ENCODE results near the gene SPO11.

SPO11 gene

GRCh38 chr20:57378646-57379262 is 49.2 kb downstream of the SPO11 start:
- no peak for DNase-seq
- Histone ChIP-seq H3K9ac (ENCODE audit: low read length) (no peak overlapping the region), H2AK5ac (ENCODE audit: low read length) (no peak overlapping the region), H2BK120ac (ENCODE audit: low read depth, low read length) (no peak overlapping the region), H3K79me1 (ENCODE audit: low read length) (no peaks in the 10 kb centered on the region), H2BK5ac (ENCODE audit: low read length) (no peak overlapping the region), H2BK15ac (replicated peaks; ENCODE audit: low read depth) (no peak overlapping the region), H3K27ac (ENCODE audit: low read depth, low read length) (no peak overlapping the region), H3K4ac (ENCODE audit: low read depth, low read length) (no peak overlapping the region), H3K23ac (ENCODE audit: low read length) (no peak overlapping the region), H3K4me2 (ENCODE audit: low read length) (no peak overlapping the region), H3K4me1 (ENCODE audit: control insufficient read depth, low read depth, low read length) (no peaks in the 10 kb centered on the region), H4K5ac (ENCODE audit: low read length) (no peak overlapping the region), H3K36me3 (ENCODE audit: control insufficient read depth, insufficient read depth, low read length) (peaks cover 20% of the 10 kb centered on the region), H3K27me3 (ENCODE audit: insufficient read depth, low read length, poor library complexity) (no peaks in the 10 kb centered on the region), H4K8ac (ENCODE audit: low read depth, low read length) (no peak overlapping the region), H3K4me3 (ENCODE audit: low read length) (no peak overlapping the region), H3K18ac (ENCODE audit: low read length) (no peak overlapping the region), H3K79me2 (ENCODE audit: control insufficient read depth, insufficient read depth, low read length) (no peaks in the 10 kb centered on the region), H3K56ac (ENCODE audit: low read length) (no peak overlapping the region)
- WGBS (ENCODE audit: extremely low coverage, insufficient coverage, low lambda C conversion rate) = no CpG with 5 or more reads among the region's 4 CpGs

GRCh38 chr20:57379263-57379647 is 49.7 kb downstream of the SPO11 start:
- peaks cover 18% of the 10 kb centered on the region for H3K36me3 ChIP-seq (ENCODE audit: control insufficient read depth, insufficient read depth, low read length)
- H3K23ac ChIP-seq (ENCODE audit: low read length) = no peak overlapping the region
- H3K9ac ChIP-seq (ENCODE audit: low read length) = no peak overlapping the region
- H3K4me3 ChIP-seq (ENCODE audit: low read length) = no peak overlapping the region
- H3K4me2 ChIP-seq (ENCODE audit: low read length) = no peak overlapping the region
- DNase-seq = no peak
- H2BK15ac ChIP-seq (replicated peaks; ENCODE audit: low read depth) = no peak overlapping the region
- no peak overlapping the region for H3K56ac ChIP-seq (ENCODE audit: low read length)
- H2BK120ac ChIP-seq (ENCODE audit: low read depth, low read length) = no peak overlapping the region
- no peak overlapping the region for H3K4ac ChIP-seq (ENCODE audit: low read depth, low read length)
- H3K79me1 ChIP-seq (ENCODE audit: low read length) = no peaks in the 10 kb centered on the region
- H3K18ac ChIP-seq (ENCODE audit: low read length) = no peak overlapping the region
- no peak overlapping the region for H2AK5ac ChIP-seq (ENCODE audit: low read length)
- no peak overlapping the region for H3K27ac ChIP-seq (ENCODE audit: low read depth, low read length)
- no peak overlapping the region for H4K8ac ChIP-seq (ENCODE audit: low read depth, low read length)
- WGBS (ENCODE audit: extremely low coverage, insufficient coverage, low lambda C conversion rate) = no CpG with 5 or more reads among the region's 5 CpGs
- no peaks in the 10 kb centered on the region for H3K79me2 ChIP-seq (ENCODE audit: control insufficient read depth, insufficient read depth, low read length)
- H3K4me1 ChIP-seq (ENCODE audit: control insufficient read depth, low read depth, low read length) = no peaks in the 10 kb centered on the region
- H3K27me3 ChIP-seq (ENCODE audit: insufficient read depth, low read length, poor library complexity) = no peaks in the 10 kb centered on the region
- no peak overlapping the region for H2BK5ac ChIP-seq (ENCODE audit: low read length)
- no peak overlapping the region for H4K5ac ChIP-seq (ENCODE audit: low read length)

DNA sequence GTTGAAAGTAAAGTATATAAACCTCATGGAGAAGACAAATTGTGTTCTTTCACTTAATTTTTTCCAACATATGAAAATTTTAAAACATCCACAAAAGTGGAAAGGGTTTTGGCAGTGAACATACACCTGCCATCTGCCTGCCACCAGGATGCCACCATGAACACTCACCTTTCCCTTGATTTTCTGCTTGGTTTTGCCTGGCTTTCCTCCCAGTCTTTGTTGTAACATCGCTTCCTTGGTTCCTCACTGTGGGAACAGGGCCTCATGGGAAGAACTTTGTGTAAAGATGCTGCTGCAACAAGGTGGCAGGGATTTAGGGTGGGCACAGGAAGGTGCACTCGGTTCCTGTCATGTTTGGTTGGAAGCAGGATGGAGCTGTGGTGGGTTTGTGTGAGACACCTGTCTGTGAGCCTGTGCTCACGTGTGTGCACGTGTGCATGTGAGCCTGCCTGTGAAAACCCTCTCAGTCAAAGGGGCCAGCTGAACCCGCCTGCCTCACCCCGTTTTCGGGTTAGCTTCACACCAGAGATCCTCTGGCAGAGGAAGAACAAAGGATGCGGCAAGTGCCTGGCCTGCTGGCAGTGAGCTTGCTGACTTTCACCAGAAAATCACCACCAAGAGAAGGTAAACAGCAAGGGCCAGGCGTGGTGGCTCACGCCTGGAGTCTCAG is 50.6 kb downstream of the SPO11 start:
- Histone ChIP-seq H3K9ac (ENCODE audit: low read length) (no peak overlapping the region), H4K5ac (ENCODE audit: low read length) (no peak overlapping the region), H3K56ac (ENCODE audit: low read length) (no peak overlapping the region), H3K27ac (ENCODE audit: low read depth, low read length) (no peak overlapping the region), H4K8ac (ENCODE audit: low read depth, low read length) (no peak overlapping the region), H3K18ac (ENCODE audit: low read length) (no peak overlapping the region), H3K23ac (ENCODE audit: low read length) (no peak overlapping the region), H3K4me1 (ENCODE audit: control insufficient read depth, low read depth, low read length) (no peaks in the 10 kb centered on the region), H2BK120ac (ENCODE audit: low read depth, low read length) (no peak overlapping the region), H3K36me3 (ENCODE audit: control insufficient read depth, insufficient read depth, low read length) (peaks cover 11% of the 10 kb centered on the region), H2BK5ac (ENCODE audit: low read length) (no peak overlapping the region), H3K4me3 (ENCODE audit: low read length) (no peak overlapping the region), H3K4ac (ENCODE audit: low read depth, low read length) (no peak overlapping the region), H2AK5ac (ENCODE audit: low read length) (no peak overlapping the region), H2BK15ac (replicated peaks; ENCODE audit: low read depth) (no peak overlapping the region), H3K79me1 (ENCODE audit: low read length) (no peaks in the 10 kb centered on the region), H3K4me2 (ENCODE audit: low read length) (no peak overlapping the region), H3K27me3 (ENCODE audit: insufficient read depth, low read length, poor library complexity) (no peaks in the 10 kb centered on the region), H3K79me2 (ENCODE audit: control insufficient read depth, insufficient read depth, low read length) (no peaks in the 10 kb centered on the region)
- DNase-seq = no peak
- no CpG with 5 or more reads among the region's 10 CpGs for WGBS (ENCODE audit: extremely low coverage, insufficient coverage, low lambda C conversion rate)

GRCh38 chr20:57381596-57382503 is 52.2 kb downstream of the SPO11 start:
- H2BK5ac ChIP-seq (ENCODE audit: low read length) = no peak overlapping the region
- no peak overlapping the region for H2AK5ac ChIP-seq (ENCODE audit: low read length)
- no peak overlapping the region for H2BK15ac ChIP-seq (replicated peaks; ENCODE audit: low read depth)
- no peak overlapping the region for H2BK120ac ChIP-seq (ENCODE audit: low read depth, low read length)
- H3K4me3 ChIP-seq (ENCODE audit: low read length) = no peak overlapping the region
- H3K27ac ChIP-seq (ENCODE audit: low read depth, low read length) = no peak overlapping the region
- H3K56ac ChIP-seq (ENCODE audit: low read length) = no peak overlapping the region
- no peak overlapping the region for H3K4ac ChIP-seq (ENCODE audit: low read depth, low read length)
- no peak overlapping the region for H4K5ac ChIP-seq (ENCODE audit: low read length)
- no peak overlapping the region for H4K8ac ChIP-seq (ENCODE audit: low read depth, low read length)
- H3K36me3 ChIP-seq (ENCODE audit: control insufficient read depth, insufficient read depth, low read length) = peaks cover 5% of the 10 kb centered on the region
- H3K4me2 ChIP-seq (ENCODE audit: low read length) = no peak overlapping the region
- H3K27me3 ChIP-seq (ENCODE audit: insufficient read depth, low read length, poor library complexity) = no peaks in the 10 kb centered on the region
- no peaks in the 10 kb centered on the region for H3K79me2 ChIP-seq (ENCODE audit: control insufficient read depth, insufficient read depth, low read length)
- no peaks in the 10 kb centered on the region for H3K79me1 ChIP-seq (ENCODE audit: low read length)
- peak; percentile 78 for DNase-seq
- H3K23ac ChIP-seq (ENCODE audit: low read length) = no peak overlapping the region
- no peaks in the 10 kb centered on the region for H3K4me1 ChIP-seq (ENCODE audit: control insufficient read depth, low read depth, low read length)
- H3K9ac ChIP-seq (ENCODE audit: low read length) = no peak overlapping the region
- WGBS (ENCODE audit: extremely low coverage, insufficient coverage, low lambda C conversion rate) = no CpG with 5 or more reads among the region's 20 CpGs
- H3K18ac ChIP-seq (ENCODE audit: low read length) = no peak overlapping the region

DNA sequence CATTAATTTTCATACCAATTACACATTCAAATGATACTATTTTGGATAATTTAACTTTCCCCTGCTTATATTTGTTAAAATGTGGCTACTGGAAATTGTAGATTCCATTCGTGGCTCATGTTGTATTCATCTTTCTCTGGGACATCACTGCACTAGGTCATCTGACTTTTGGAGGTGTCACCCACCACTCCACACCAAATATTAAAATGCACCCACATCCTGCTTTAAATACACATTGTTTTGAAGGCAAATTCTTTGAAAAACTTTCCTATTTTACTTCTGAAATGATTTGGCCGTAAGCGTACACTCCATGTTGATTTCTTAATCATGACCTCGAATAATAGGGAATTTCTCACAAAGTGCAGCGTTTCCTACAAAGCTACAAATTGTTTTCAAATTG is 52.9 kb downstream of the SPO11 start:
- no peak overlapping the region for H2BK5ac ChIP-seq (ENCODE audit: low read length)
- no peak overlapping the region for H3K27ac ChIP-seq (ENCODE audit: low read depth, low read length)
- H3K4me3 ChIP-seq (ENCODE audit: low read length) = no peak overlapping the region
- H3K79me1 ChIP-seq (ENCODE audit: low read length) = no peaks in the 10 kb centered on the region
- no peaks in the 10 kb centered on the region for H3K27me3 ChIP-seq (ENCODE audit: insufficient read depth, low read length, poor library complexity)
- H4K5ac ChIP-seq (ENCODE audit: low read length) = no peak overlapping the region
- H3K4ac ChIP-seq (ENCODE audit: low read depth, low read length) = no peak overlapping the region
- H3K36me3 ChIP-seq (ENCODE audit: control insufficient read depth, insufficient read depth, low read length) = peaks cover 3% of the 10 kb centered on the region
- H3K4me1 ChIP-seq (ENCODE audit: control insufficient read depth, low read depth, low read length) = no peaks in the 10 kb centered on the region
- H2AK5ac ChIP-seq (ENCODE audit: low read length) = no peak overlapping the region
- H4K8ac ChIP-seq (ENCODE audit: low read depth, low read length) = no peak overlapping the region
- no peak for DNase-seq
- no peaks in the 10 kb centered on the region for H3K79me2 ChIP-seq (ENCODE audit: control insufficient read depth, insufficient read depth, low read length)
- no peak overlapping the region for H3K23ac ChIP-seq (ENCODE audit: low read length)
- H3K56ac ChIP-seq (ENCODE audit: low read length) = no peak overlapping the region
- no CpG with 5 or more reads among the region's 5 CpGs for WGBS (ENCODE audit: extremely low coverage, insufficient coverage, low lambda C conversion rate)
- no peak overlapping the region for H3K9ac ChIP-seq (ENCODE audit: low read length)
- no peak overlapping the region for H2BK120ac ChIP-seq (ENCODE audit: low read depth, low read length)
- no peak overlapping the region for H2BK15ac ChIP-seq (replicated peaks; ENCODE audit: low read depth)
- H3K18ac ChIP-seq (ENCODE audit: low read length) = no peak overlapping the region
- H3K4me2 ChIP-seq (ENCODE audit: low read length) = no peak overlapping the region
